H1 (cell line): ENCODE results near the gene INPP5A. TPM values are rescaled to one million over a fixed set of nuclear protein-coding genes. Genes with fewer than 3 reads are reported as not detected.

Experiments used
- CTCF ChIA-PET: fragments of 300-600 bp; sonication (Branson Sonifier 250); formaldehyde crosslinking; loops from one replicate; lab custom pipeline; 2021; ENCODE audit not compliant: partially characterized antibody; lab: Charles Lee
- POLR2A ChIA-PET: fragments of 300-600 bp; sonication (Branson Sonifier 250); formaldehyde crosslinking; loops from one replicate; lab custom pipeline; 2021; ENCODE audit warnings: inconsistent platforms; ENCODE audit not compliant: partially characterized antibody; lab: Charles Lee
- DNase-seq, 2 experiments: peaks; one replicate each; pipeline versions ENCODE4 v3.0.0 to v3.0.0-alpha.2; 2010 to 2022; ENCODE audit warnings: low spot score in 2 of 2, low read depth in 1 of 2, mixed read lengths in 1 of 2
- FAIRE-seq: peaks from 2 replicates; lab custom pipeline; 2011; peaks lifted over from hg19 to GRCh38; lab: Jason Lieb, UNC
- H2AFZ ChIP-seq: 2 replicates; pipeline ENCODE4 v1.8.1; 2012; ENCODE audit warnings: low read length, inconsistent platforms
- H2AK5ac ChIP-seq: 2 replicates; pipeline ENCODE4 v1.6.1; 2013; ENCODE audit warnings: low read depth, low read length
- H2BK120ac ChIP-seq: replicated peaks from 2 replicates; pipeline ENCODE3; 2013; ENCODE audit warnings: low read depth, low read length, inconsistent platforms
- H2BK12ac ChIP-seq: 2 replicates; pipeline ENCODE4 v1.6.1; 2013; ENCODE audit warnings: low read depth, low read length
- H2BK15ac ChIP-seq: 2 replicates; pipeline ENCODE4 v1.6.1; 2013; ENCODE audit warnings: low read length
- H2BK20ac ChIP-seq: 2 replicates; pipeline ENCODE4 v1.6.1; 2013; ENCODE audit warnings: low read length
- H2BK5ac ChIP-seq: 2 replicates; pipeline ENCODE4 v1.6.1; 2013; ENCODE audit warnings: low read depth, low read length
- H3K14ac ChIP-seq: 2 replicates; pipeline ENCODE4 v1.6.1; 2013; ENCODE audit warnings: inconsistent platforms; ENCODE audit not compliant: insufficient read length
- H3K18ac ChIP-seq: 2 replicates; pipeline ENCODE4 v1.6.1; 2013; ENCODE audit warnings: low read length; ENCODE audit errors: extremely low read depth
- H3K23ac ChIP-seq: 2 replicates; pipeline ENCODE4 v1.6.1; 2013; ENCODE audit warnings: inconsistent platforms; ENCODE audit not compliant: insufficient read length
- H3K23me2 ChIP-seq: 2 replicates; pipeline ENCODE4 v1.6.1; 2013; ENCODE audit warnings: low read depth, low read length
- H3K27ac ChIP-seq: 2 replicates; pipeline ENCODE4 v1.6.1; 2011; ENCODE audit warnings: low read depth, low read length, inconsistent platforms
- H3K27me3 ChIP-seq, 4 experiments: replicated peaks in 1 of 4; 1 replicate in 1 of 4; 2 replicates in 3 of 4; pipeline versions ENCODE4 v1.6.1 to v1.8.1; 2011 to 2013; ENCODE audit warnings: low read length in 3 of 4, mild to moderate bottlenecking in 3 of 4, inconsistent platforms in 2 of 4, mixed read lengths in 2 of 4, moderate library complexity in 1 of 4; ENCODE audit not compliant: control insufficient read depth in 3 of 4, insufficient read depth in 3 of 4; ENCODE audit errors: extremely low read depth in 1 of 4
- H3K36me3 ChIP-seq, 4 experiments: 2 replicates each; pipeline versions ENCODE4 v1.6.1 to v1.8.1; 2011 to 2013; ENCODE audit warnings: mild to moderate bottlenecking in 4 of 4, low read length in 3 of 4, moderate library complexity in 2 of 4, control low read depth in 1 of 4, inconsistent platforms in 1 of 4; ENCODE audit not compliant: insufficient read depth in 4 of 4, control insufficient read depth in 2 of 4
- H3K4ac ChIP-seq: replicated peaks from 2 replicates; pipeline ENCODE3; 2013; ENCODE audit warnings: low read length, low read depth, mixed read lengths, inconsistent platforms; ENCODE audit not compliant: insufficient read length
- H3K4me1 ChIP-seq, 4 experiments: replicated peaks in 1 of 4; 1 replicate in 1 of 4; 2 replicates in 3 of 4; pipeline versions ENCODE4 v1.6.1 to v1.8.1; 2011 to 2013; ENCODE audit warnings: low read length in 3 of 4, inconsistent platforms in 2 of 4, mixed read lengths in 1 of 4; ENCODE audit not compliant: insufficient read depth in 4 of 4, control insufficient read depth in 3 of 4
- H3K4me2 ChIP-seq, 2 experiments: 2 replicates each; pipeline versions ENCODE4 v1.6.1 to v1.8.1; 2011 to 2013; ENCODE audit warnings: low read depth in 2 of 2, low read length in 2 of 2, control low read depth in 1 of 2, inconsistent platforms in 1 of 2, mild to moderate bottlenecking in 1 of 2; ENCODE audit not compliant: insufficient read depth in 1 of 2
- H3K4me3 ChIP-seq, 4 experiments: fragments of 200-600, 300-600 bp in 1 of 4; sonication (generic), shearing (Covaris generic), sonication (Bioruptor Twin) in 1 of 4; 2 replicates each; pipeline versions ENCODE4 v1.5.1 to v1.8.1; 2011 to 2016; ENCODE audit warnings: low read length in 4 of 4, low read depth in 3 of 4, control low read depth in 2 of 4, inconsistent platforms in 2 of 4, mild to moderate bottlenecking in 2 of 4, mixed read lengths in 1 of 4, moderate library complexity in 1 of 4; ENCODE audit not compliant: insufficient read depth in 2 of 4; ENCODE audit errors: extremely low read depth in 1 of 4
- H3K56ac ChIP-seq: replicated peaks from 2 replicates; pipeline ENCODE3; 2013; ENCODE audit warnings: low read depth, mild to moderate bottlenecking, mixed read lengths, low read length, inconsistent platforms; ENCODE audit not compliant: insufficient read length
- H3K79me1 ChIP-seq: 2 replicates; pipeline ENCODE4 v1.6.1; 2013; ENCODE audit warnings: low read depth, low read length, control low read depth
- H3K79me2 ChIP-seq, 2 experiments: 2 replicates each; pipeline versions ENCODE4 v1.6.1 to v1.8.1; 2012 to 2013; ENCODE audit warnings: low read length in 2 of 2, mild to moderate bottlenecking in 2 of 2, inconsistent platforms in 1 of 2; ENCODE audit not compliant: insufficient read depth in 2 of 2, control insufficient read depth in 1 of 2
- H3K9ac ChIP-seq, 4 experiments: replicated peaks in 1 of 4; 1 replicate in 1 of 4; 2 replicates in 3 of 4; pipeline versions ENCODE4 v1.6.1 to v1.8.1; 2011 to 2013; ENCODE audit warnings: low read depth in 3 of 4, low read length in 3 of 4, control low read depth in 2 of 4, mild to moderate bottlenecking in 2 of 4, moderate library complexity in 2 of 4, inconsistent platforms in 1 of 4; ENCODE audit errors: extremely low read depth in 1 of 4
- H3K9me3 ChIP-seq, 2 experiments: 2 replicates each; pipeline versions ENCODE4 v1.6.1 to v1.8.1; 2012 to 2013; ENCODE audit warnings: mild to moderate bottlenecking in 2 of 2, moderate library complexity in 2 of 2, control low read depth in 1 of 2, inconsistent platforms in 1 of 2, low read depth in 1 of 2, low read length in 1 of 2, mixed read lengths in 1 of 2; ENCODE audit not compliant: insufficient read depth in 2 of 2
- H4K20me1 ChIP-seq, 2 experiments: replicated peaks in 1 of 2; 2 replicates each; pipeline versions ENCODE3 to v1.8.1; 2011 to 2013; ENCODE audit warnings: inconsistent platforms in 2 of 2, low read length in 2 of 2, mild to moderate bottlenecking in 1 of 2; ENCODE audit not compliant: insufficient read depth in 2 of 2, control insufficient read depth in 1 of 2
- H4K5ac ChIP-seq: 2 replicates; pipeline ENCODE4 v1.6.1; 2013; ENCODE audit warnings: low read length, low read depth, mixed read lengths, inconsistent platforms; ENCODE audit not compliant: insufficient read length
- H4K8ac ChIP-seq: 2 replicates; pipeline ENCODE4 v1.8.0; 2013; ENCODE audit warnings: mild to moderate bottlenecking, moderate library complexity, low read length, inconsistent platforms; ENCODE audit not compliant: insufficient read depth; ENCODE audit errors: extremely low read depth
- H4K91ac ChIP-seq: replicated peaks from 2 replicates; pipeline ENCODE3; 2013; ENCODE audit warnings: low read length, mixed read lengths, inconsistent platforms; ENCODE audit not compliant: insufficient read length
- ATF3 ChIP-seq: IDR thresholded peaks from 2 replicates; pipeline ENCODE4 v1.6.1; 2011; ENCODE audit warnings: low read depth, mild to moderate bottlenecking, low read length; ENCODE audit not compliant: insufficient read depth
- CBX5 ChIP-seq: fragments of 300-800, 300-1000 bp; sonication (generic); IDR thresholded peaks from 2 replicates; pipeline ENCODE4 v1.7.1; 2016; ENCODE audit warnings: antibody characterized with exemption, low read length, low read depth
- CBX8 ChIP-seq: fragments of 300-800, 300-1000 bp; sonication (generic); IDR thresholded peaks from 2 replicates; pipeline ENCODE4 v1.7.1; 2016; ENCODE audit warnings: low read depth, low read length, borderline replicate concordance
- EP300 ChIP-seq, 2 experiments: IDR thresholded peaks; 1 replicate in 1 of 2; 2 replicates in 1 of 2; pipeline ENCODE4 v1.6.1; 2011 to 2012; ENCODE audit warnings: low read depth in 2 of 2, low read length in 2 of 2, mild to moderate bottlenecking in 2 of 2, borderline replicate concordance in 1 of 2, inconsistent platforms in 1 of 2, moderate library complexity in 1 of 2
- KDM5A ChIP-seq: fragments of 200-600 bp; IDR thresholded peaks from 2 replicates; pipeline ENCODE4 v1.7.1; 2012; ENCODE audit warnings: mild to moderate bottlenecking, low read length, inconsistent platforms, mixed read lengths
- NRF1 ChIP-seq: IDR thresholded peaks from 2 replicates; pipeline ENCODE4 v1.6.1; 2011; ENCODE audit warnings: mild to moderate bottlenecking, low read depth, low read length, improper control_type of control experiment
- POLR2AphosphoS5 ChIP-seq: IDR thresholded peaks from 2 replicates; pipeline ENCODE4 v1.6.1; 2011; ENCODE audit warnings: low read depth, low read length
- RXRA ChIP-seq: IDR thresholded peaks from 2 replicates; pipeline ENCODE4 v1.6.1; 2011; ENCODE audit warnings: low read depth, mild to moderate bottlenecking, low read length, moderate library complexity; ENCODE audit not compliant: insufficient read depth
- SIN3A ChIP-seq, 2 experiments: IDR thresholded peaks in 1 of 2; conservative IDR thresholded peaks in 1 of 2; 2 replicates each; pipeline ENCODE4 v1.6.1; 2011 to 2012; ENCODE audit warnings: low read length in 2 of 2, improper control_type of control experiment in 1 of 2, low read depth in 1 of 2, mild to moderate bottlenecking in 1 of 2
- SUZ12 ChIP-seq: fragments of 200-600 bp; sonication (generic); IDR thresholded peaks from 2 replicates; pipeline ENCODE4 v1.6.1; 2012; ENCODE audit warnings: mild to moderate bottlenecking, inconsistent platforms, low read length, moderate library complexity, mixed read lengths
- YY1 ChIP-seq: IDR thresholded peaks from 2 replicates; pipeline ENCODE4 v1.6.1; 2011; ENCODE audit warnings: low read depth, mild to moderate bottlenecking, low read length
- WGBS, 2 experiments: shearing (Covaris generic) in 1 of 2; methylation state at CpG; one replicate each; pipeline versions ENCODE4 v1.1.6 to v1.1.7; 2013 to 2015; ENCODE audit warnings: low lambda C conversion rate in 2 of 2, mixed read lengths in 2 of 2, inconsistent platforms in 1 of 2, low coverage in 1 of 2, missing lambda C conversion rate in 1 of 2; ENCODE audit not compliant: insufficient replicate concordance in 2 of 2, insufficient coverage in 1 of 2, insufficient read length in 1 of 2; ENCODE audit errors: extremely low coverage in 1 of 2, missing lambda C conversion rate in 1 of 2; 5-methylcytosine and 5-hydroxymethylcytosine counted together
- polyA plus RNA-seq, 7 experiments: library from polyadenylated mRNA; depleted of rRNA in 3 of 7; stranded (reverse) in 5 of 7; unstranded in 2 of 7; fragments of >200 nt in 5 of 7; fragments of 200-250 nt in 2 of 7; gene quantifications; 1 replicate in 5 of 7; 2 replicates in 1 of 7; 4 replicates in 1 of 7; pipeline versions ENCODE4 v1.2.1 to v1.2.3, GENCODE V29; 2011 to 2013; ENCODE audit warnings: missing spikeins in 2 of 7, mixed read lengths in 2 of 7
- total RNA-seq: library from RNA; stranded (reverse); fragmentation: NEBNext Ultra II Directional; extraction: Animal tissue kit (Norgen Biotek cat#: 25700); gene quantifications from 2 replicates; pipeline ENCODE4 v1.2.1, GENCODE V29; 2021

The INPP5A gene
- total and polyA plus RNA-seq, 2 of the 8 experiments (the other 6 are each of a cell fraction or from before 2014, with no cell fraction given), result 19.7 to 27.5 TPM

DNA sequence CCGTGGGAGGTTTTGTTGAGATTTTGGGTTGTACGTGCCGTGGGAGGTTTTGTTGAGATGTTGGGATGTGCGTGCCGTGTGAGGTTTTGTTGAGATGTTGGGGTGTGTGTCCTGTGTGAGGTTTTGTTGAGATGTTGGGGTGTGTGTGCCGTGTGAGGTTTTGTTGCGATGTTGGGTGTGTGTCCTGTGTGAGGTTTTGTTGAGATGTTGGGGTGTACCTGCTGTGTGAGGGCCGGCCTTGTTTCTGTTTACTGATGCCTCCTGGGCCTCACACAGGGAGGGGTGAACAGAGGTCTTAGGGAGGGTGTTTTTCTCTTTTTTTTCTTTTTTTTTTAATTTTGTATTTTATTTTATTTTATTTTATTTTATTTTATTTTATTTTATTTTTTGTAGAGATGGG is 36.7 kb downstream of the INPP5A start:
- Histone ChIP-seq H2AK5ac (peak overlapping the region; percentile 95; the same call in 1 of the 2 replicates), H3K79me1 (peaks cover 11% of the 10 kb centered on the region), H2BK20ac (0 out of 2 replicates have a peak overlapping the region, but pooled peaks have one; percentile 48), H2BK15ac (no peak overlapping the region), H3K14ac (no peak overlapping the region), H3K4ac (no peak overlapping the region), H2AFZ (no peak overlapping the region), H2BK5ac (peak overlapping the region; percentile 52; the same call in 1 of the 2 replicates), H3K56ac (no peak overlapping the region), H3K23ac (no peak overlapping the region), H3K9me3 (no peaks in the 10 kb centered on the region), H3K18ac (no peak overlapping the region), H3K27me3 (no peaks in the 10 kb centered on the region; a peak in 1 of 7 replicates), H4K91ac (no peak overlapping the region), H2BK120ac (no peak overlapping the region), H2BK12ac (0 out of 2 replicates have a peak overlapping the region, but pooled peaks have one; percentile 68), H3K4me2 (no peak overlapping the region), H3K4me3 (no peak overlapping the region), H3K23me2 (peaks cover 3% of the 10 kb centered on the region; the same call in 1 of the 2 replicates), H4K20me1 (peaks cover 8 to 28% of the 10 kb centered on the region in 2 experiments), H4K5ac (no peak overlapping the region), H3K4me1 (peaks cover 7 to 34% (median 24%) of the 10 kb centered on the region in 4 experiments), H4K8ac (no peak overlapping the region), H3K9ac (no peak overlapping the region), H3K79me2 (peaks cover 0 to 4% of the 10 kb centered on the region in 2 experiments; a peak in 1 of 4 replicates), H3K27ac (no peak overlapping the region; the same call in 1 of the 2 replicates), H3K36me3 (no peaks in the 10 kb centered on the region)
- DNase-seq (no peak), FAIRE-seq (no peak)
- CTCF ChIA-PET, result interaction anchor here (0.7 to 2.4 kb wide), 4 partner anchors 18 to 80 kb away, joined by 3 to 11 read pairs (median 4); no protein-coding TSS in a partner anchor
- POLR2A ChIA-PET, result interaction anchor here (0.7 kb wide), 1 partner anchor 9 kb away, joined by 3 read pairs; no protein-coding TSS in a partner anchor
- 91% methylated on average over 8 of the region's 8 CpGs; no CpG with 5 or more reads in 1 of the 2 experiments for WGBS, 2 experiments
- no peak for TF ChIP-seq CBX8
- TF ChIP-seq NRF1, result no peak
- no peak for TF ChIP-seq CBX5
- no peak for TF ChIP-seq SIN3A (conservative IDR thresholded peaks at IDR 0.05 in 1 of 2, IDR thresholded peaks at IDR 0.05 in 1 of 2; ENCODE audit: low read depth in 1 of 2, low read length in 2 of 2)
- no peak for TF ChIP-seq EP300 (IDR thresholded peaks at IDR 0.05; ENCODE audit: borderline replicate concordance in 1 of 2, low read depth in 2 of 2, low read length in 2 of 2)
- TF ChIP-seq SUZ12, result no peak
- TF ChIP-seq RXRA, result no peak
- no peak for TF ChIP-seq POLR2AphosphoS5
- no peak for TF ChIP-seq YY1
- no peak for TF ChIP-seq KDM5A
- no peak for TF ChIP-seq ATF3
